ENCODE results near the gene SLC37A4.

Gene SLC37A4

GRCh38 chr11:118980191-118980881 lies 50.3 kb downstream of the SLC37A4 start:
- Mint-ChIP-seq H3K27ac (no peak overlapping the region), H3K4me1 (peaks cover 6% of the 10 kb centered on the region), H3K9me3 (no peaks in the 10 kb centered on the region), H3K36me3 (no peaks in the 10 kb centered on the region), H3K27me3 (peaks cover 48% of the 10 kb centered on the region), H3K4me3 (no peak overlapping the region)
- ATAC-seq: no peak

- no peaks in the 10 kb centered on the region for H3K9me3 Mint-ChIP-seq
- ATAC-seq: no peak
- no peak overlapping the region for H3K4me3 Mint-ChIP-seq
- H3K27ac Mint-ChIP-seq: no peak overlapping the region
- H3K27me3 Mint-ChIP-seq: peaks cover 57% of the 10 kb centered on the region
- H3K4me1 Mint-ChIP-seq: peaks cover 6% of the 10 kb centered on the region
- no peaks in the 10 kb centered on the region for H3K36me3 Mint-ChIP-seq
Observed at GRCh38 chr11:118979434-118979833, 51.2 kb downstream of the SLC37A4 start.

GRCh38 chr11:118975771-118976709 lies 54.6 kb downstream of the SLC37A4 start:
- Mint-ChIP-seq H3K27ac (no peak overlapping the region), H3K36me3 (no peaks in the 10 kb centered on the region), H3K9me3 (no peaks in the 10 kb centered on the region), H3K27me3 (peaks cover 69% of the 10 kb centered on the region), H3K4me3 (no peak overlapping the region), H3K4me1 (peaks cover 6% of the 10 kb centered on the region)
- no peak for ATAC-seq

Measured in stimulated activated memory B cell treated with anti-CD40 and anti-IgM and Interleukin-4, amounts not matched to agents 10 μg/mL and 1 μg/mL and 100 μg/mL, for 72 hours (primary cell).